Colonic mucosa (tissue), 4 donors: ENCODE results near the gene CYBRD1. TPM values are rescaled to one million over a fixed set of nuclear protein-coding genes. Genes with fewer than 3 reads are reported as not detected.

Experiments
- DNase-seq: peaks from one replicate; pipeline ENCODE4 v3.0.0-alpha.2; 2020
- H3K27ac ChIP-seq: fragments of 200-600 bp; one replicate; pipeline ENCODE4 v1.8.0; 2021
- H3K27me3 ChIP-seq: fragments of 200-600 bp; one replicate; pipeline ENCODE4 v1.8.0; 2021
- H3K36me3 ChIP-seq: fragments of 200-600 bp; one replicate; pipeline ENCODE4 v1.8.0; 2021
- H3K4me1 ChIP-seq: fragments of 200-600 bp; one replicate; pipeline ENCODE4 v1.8.0; 2021; ENCODE audit warnings: mild to moderate bottlenecking
- H3K4me3 ChIP-seq: fragments of 200-600 bp; one replicate; pipeline ENCODE4 v1.8.0; 2021
- H3K9ac ChIP-seq, 2 donors: one replicate each; pipeline ENCODE4 v1.7.0; 2013; ENCODE audit warnings: control low read depth in 2 of 2, low read depth in 2 of 2, low read length in 2 of 2
- H3K9me3 ChIP-seq: fragments of 200-600 bp; one replicate; pipeline ENCODE4 v1.8.0; 2021
- intact Hi-C: fragments of 100-400 bp; cut with DNase I; formaldehyde crosslinking; loops from one replicate; pipeline ENCODE4 v1.14.1; 2022
- total RNA-seq, 2 donors: library from RNA; stranded (reverse); fragmentation: NEBNext Ultra II Directional in 1 of 2; extraction: Animal tissue kit (Norgen Biotek cat#: 25700) in 1 of 2; gene quantifications; one replicate each; pipeline ENCODE4 v1.2.1, GENCODE V29; 2021
- TF ChIP-seq, protein P1 (sequence below): fragments of 200-600 bp; IDR thresholded peaks from one replicate; pipeline ENCODE4 v1.8.0; 2022; ENCODE audit warnings: antibody characterized with exemption, mild to moderate bottlenecking
- donor health status: healthy.
- donor health status: DM: no; HTN: no; CAD: no.
- donor health status: DM: no; HTN: no; CAD: no.

CYBRD1 gene, protein sequence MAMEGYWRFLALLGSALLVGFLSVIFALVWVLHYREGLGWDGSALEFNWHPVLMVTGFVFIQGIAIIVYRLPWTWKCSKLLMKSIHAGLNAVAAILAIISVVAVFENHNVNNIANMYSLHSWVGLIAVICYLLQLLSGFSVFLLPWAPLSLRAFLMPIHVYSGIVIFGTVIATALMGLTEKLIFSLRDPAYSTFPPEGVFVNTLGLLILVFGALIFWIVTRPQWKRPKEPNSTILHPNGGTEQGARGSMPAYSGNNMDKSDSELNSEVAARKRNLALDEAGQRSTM
- total RNA-seq: 10 to 100 TPM; 12.4 to 35.6 TPM

DNA sequence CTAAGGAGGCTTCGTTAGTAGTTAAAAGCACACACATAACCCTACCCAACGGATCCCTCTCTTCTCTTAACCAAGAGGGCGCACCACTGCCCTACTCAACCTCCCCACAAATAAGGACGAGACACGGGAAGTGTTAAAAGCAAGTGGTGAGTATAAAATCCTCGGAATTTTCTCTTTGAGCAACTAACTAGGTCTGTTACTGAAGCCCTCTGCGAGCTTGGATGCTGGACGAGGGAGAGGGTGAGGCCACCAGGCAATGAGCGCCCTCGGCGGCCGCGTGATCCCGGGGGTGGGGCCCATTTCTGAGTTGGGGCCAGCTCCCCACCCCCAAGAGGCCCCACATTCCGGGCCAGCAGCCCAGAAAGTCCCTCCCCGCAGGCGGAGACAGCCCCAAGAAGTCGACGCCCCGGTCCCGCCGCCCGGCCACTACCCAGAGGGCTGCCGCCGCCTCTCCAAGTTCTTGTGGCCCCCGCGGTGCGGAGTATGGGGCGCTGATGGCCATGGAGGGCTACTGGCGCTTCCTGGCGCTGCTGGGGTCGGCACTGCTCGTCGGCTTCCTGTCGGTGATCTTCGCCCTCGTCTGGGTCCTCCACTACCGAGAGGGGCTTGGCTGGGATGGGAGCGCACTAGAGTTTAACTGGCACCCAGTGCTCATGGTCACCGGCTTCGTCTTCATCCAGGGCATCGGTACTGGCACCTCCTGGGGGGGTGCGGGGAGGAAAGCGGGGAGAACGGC lies at the start of gene CYBRD1:
CYBRD1 (plus strand) TSS at position 423 of the 736 bp plus-strand sequence; CDS start at position 495, 72 bp downstream.
- Histone ChIP-seq H3K36me3 (no peaks in the 10 kb centered on the region), H3K9me3 (no peaks in the 10 kb centered on the region), H3K4me3 (peak within 1 kb of the TSS; percentile 75), H3K27me3 (no peaks in the 10 kb centered on the region), H3K27ac (peak within 1 kb of the TSS; percentile 77), H3K9ac (peak within 1 kb of the TSS; percentile 54 to 57), H3K4me1 (no peaks in the 10 kb centered on the region)
- peak; percentile 81 for DNase-seq
- intact Hi-C loops: no loop called here
- TF ChIP-seq, protein P1, sequence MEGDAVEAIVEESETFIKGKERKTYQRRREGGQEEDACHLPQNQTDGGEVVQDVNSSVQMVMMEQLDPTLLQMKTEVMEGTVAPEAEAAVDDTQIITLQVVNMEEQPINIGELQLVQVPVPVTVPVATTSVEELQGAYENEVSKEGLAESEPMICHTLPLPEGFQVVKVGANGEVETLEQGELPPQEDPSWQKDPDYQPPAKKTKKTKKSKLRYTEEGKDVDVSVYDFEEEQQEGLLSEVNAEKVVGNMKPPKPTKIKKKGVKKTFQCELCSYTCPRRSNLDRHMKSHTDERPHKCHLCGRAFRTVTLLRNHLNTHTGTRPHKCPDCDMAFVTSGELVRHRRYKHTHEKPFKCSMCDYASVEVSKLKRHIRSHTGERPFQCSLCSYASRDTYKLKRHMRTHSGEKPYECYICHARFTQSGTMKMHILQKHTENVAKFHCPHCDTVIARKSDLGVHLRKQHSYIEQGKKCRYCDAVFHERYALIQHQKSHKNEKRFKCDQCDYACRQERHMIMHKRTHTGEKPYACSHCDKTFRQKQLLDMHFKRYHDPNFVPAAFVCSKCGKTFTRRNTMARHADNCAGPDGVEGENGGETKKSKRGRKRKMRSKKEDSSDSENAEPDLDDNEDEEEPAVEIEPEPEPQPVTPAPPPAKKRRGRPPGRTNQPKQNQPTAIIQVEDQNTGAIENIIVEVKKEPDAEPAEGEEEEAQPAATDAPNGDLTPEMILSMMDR: no peak

DNA sequence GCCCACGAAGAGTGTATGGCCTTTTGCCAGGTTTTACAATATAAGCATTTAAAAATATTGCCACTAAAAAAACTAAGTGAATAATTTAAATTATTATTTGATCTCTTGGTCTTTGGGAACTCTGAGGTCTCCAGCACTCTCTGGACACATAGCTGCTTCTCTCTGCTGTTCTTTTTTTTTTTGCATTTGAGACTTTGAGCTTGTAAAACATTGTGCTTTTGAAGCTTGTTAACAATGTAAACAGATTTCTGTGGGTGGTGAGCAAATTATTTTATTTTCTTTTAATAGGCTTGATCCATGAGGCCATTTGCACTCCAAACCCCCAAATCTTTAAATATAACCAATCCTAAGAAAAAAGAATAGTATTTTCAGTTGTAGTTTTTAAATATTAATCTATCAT lies 46.3 kb upstream of the CYBRD1 start:
- intact Hi-C loops: no loop called here
- Histone ChIP-seq H3K27me3 (no peaks in the 10 kb centered on the region), H3K4me3 (no peak overlapping the region), H3K9me3 (no peaks in the 10 kb centered on the region), H3K27ac (no peak overlapping the region), H3K36me3 (no peaks in the 10 kb centered on the region), H3K9ac (no peak overlapping the region), H3K4me1 (no peaks in the 10 kb centered on the region)
- DNase-seq: no peak
- TF ChIP-seq, protein P1: no peak

DNA sequence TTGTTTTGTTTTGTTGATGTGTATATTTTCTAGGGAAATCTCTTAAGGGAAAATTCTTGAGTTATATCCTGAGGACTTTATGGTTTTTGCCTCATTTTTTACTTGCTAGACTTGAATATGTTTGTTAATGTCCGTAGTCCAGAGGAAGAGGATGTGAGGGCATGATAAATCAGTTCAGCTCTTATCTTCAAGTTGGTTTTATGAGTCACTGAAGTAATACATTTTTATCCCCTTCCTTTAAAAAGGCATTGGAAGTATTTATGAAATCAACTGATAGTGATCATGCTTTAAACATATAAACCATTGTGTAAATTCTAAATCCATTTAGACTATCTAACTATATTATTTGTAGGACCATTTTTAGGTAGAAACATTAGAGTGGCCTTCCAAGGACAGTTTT lies 43.9 kb upstream of the CYBRD1 start:
- H3K36me3 ChIP-seq: no peaks in the 10 kb centered on the region
- TF ChIP-seq, protein P1: no peak

DNA sequence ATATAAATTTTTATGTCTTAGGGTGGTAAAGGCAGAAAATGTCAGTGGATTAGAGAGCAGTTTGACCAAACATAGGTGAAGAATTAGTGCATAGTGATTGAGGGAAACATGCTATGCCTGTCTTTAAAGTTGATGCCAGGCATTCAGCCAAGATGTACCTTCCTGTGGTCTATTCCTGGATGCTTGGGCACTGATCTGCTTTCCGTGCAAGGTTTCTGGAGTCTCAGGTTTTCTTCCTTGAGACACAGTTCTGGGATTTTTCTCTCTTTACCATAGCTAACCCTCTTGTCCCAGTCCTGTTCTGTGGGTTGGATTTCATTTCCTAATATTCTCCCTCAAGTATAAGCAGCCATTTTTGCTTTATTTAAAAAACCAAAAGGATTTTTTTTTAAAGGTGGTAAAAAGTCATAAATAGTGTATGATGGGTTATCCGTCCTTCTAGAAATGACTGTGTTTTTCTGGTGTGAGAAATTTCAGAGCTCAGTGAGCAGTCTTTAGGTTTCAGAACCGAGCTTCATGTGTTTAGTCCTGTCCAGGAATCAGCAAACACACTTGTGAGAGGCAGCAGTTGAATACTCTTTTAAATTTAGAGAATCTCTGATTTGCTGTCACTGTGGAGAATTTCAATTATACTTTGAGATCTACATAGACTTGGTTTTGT lies 43.0 kb upstream of the CYBRD1 start:
- no peak overlapping the region for H3K9ac ChIP-seq
- H3K27me3 ChIP-seq: no peaks in the 10 kb centered on the region
- no peak for DNase-seq
- no peak overlapping the region for H3K27ac ChIP-seq
- no peak overlapping the region for H3K4me3 ChIP-seq
- no peaks in the 10 kb centered on the region for H3K9me3 ChIP-seq
- no peaks in the 10 kb centered on the region for H3K36me3 ChIP-seq
- intact Hi-C loops: no loop called here
- TF ChIP-seq, protein P1: no peak
- H3K4me1 ChIP-seq: no peaks in the 10 kb centered on the region

More for the DNA sequence above, 43.9 kb upstream of the CYBRD1 start:
- Histone ChIP-seq H3K27me3 (no peaks in the 10 kb centered on the region), H3K9me3 (no peaks in the 10 kb centered on the region), H3K27ac (no peak overlapping the region), H3K4me1 (no peaks in the 10 kb centered on the region), H3K4me3 (no peak overlapping the region), H3K9ac (no peak overlapping the region)
- intact Hi-C loops: no loop called here
- DNase-seq: no peak

DNA sequence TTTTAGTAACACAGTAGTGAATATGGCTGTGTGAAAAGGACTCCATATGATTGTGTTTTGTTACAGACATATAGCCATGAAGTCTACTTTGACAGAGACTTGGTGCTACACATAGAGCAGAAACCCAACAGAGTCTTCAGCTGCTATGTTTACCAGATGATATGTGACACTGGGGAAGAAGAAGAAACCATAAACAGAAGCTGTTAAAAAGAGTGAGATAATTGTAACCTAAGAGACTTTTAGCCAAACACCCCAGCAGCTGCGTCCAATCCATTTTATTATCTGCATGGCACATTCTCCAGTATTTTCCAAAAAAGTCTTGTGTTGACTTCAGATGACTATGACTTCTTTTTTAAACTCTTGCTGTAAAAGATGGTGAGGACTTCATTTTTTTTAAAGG lies 41.4 kb upstream of the CYBRD1 start:
- H3K27me3 ChIP-seq: no peaks in the 10 kb centered on the region
- H3K4me3 ChIP-seq: no peak overlapping the region
- no peak overlapping the region for H3K9ac ChIP-seq
- no peak for DNase-seq
- H3K27ac ChIP-seq: no peak overlapping the region
- no peaks in the 10 kb centered on the region for H3K9me3 ChIP-seq
- intact Hi-C loops: no loop called here
- TF ChIP-seq, protein P1: no peak
- H3K4me1 ChIP-seq: no peaks in the 10 kb centered on the region
- H3K36me3 ChIP-seq: no peaks in the 10 kb centered on the region
